Activated CD4-positive, CD25-positive, alpha-beta regulatory T cell treated with anti-CD3 and anti-CD28 coated beads, Interleukin-2, amount 50 U/mL, for 24 hours (primary cell): ENCODE results near the gene PGBD5.

Experiments used
- ATAC-seq, 2 donors: fragments of 150-1000 bp; cut with Tn5 transposase; one replicate each; pipeline ENCODE4 v1.10.0; 2021; ENCODE audit warnings: mild to moderate bottlenecking in 1 of 2, moderate library complexity in 1 of 2

The PGBD5 gene

GRCh38 chr1:230321741-230322420, 104.3 kb downstream of the PGBD5 start:
- no peak for ATAC-seq

- no peak for ATAC-seq
These were observed 104.8 kb downstream of the PGBD5 start for GRCh38 chr1:230321341-230321740.

GRCh38 chr1:230320804-230321203, 105.3 kb downstream of the PGBD5 start:
- ATAC-seq: no peak

GRCh38 chr1:230319014-230319747, 107.0 kb downstream of the PGBD5 start:
- ATAC-seq: no peak

- ATAC-seq: no peak
These were observed 108.0 kb downstream of the PGBD5 start for GRCh38 chr1:230317823-230318819.

GRCh38 chr1:230316864-230317745, 109.0 kb downstream of the PGBD5 start:
- no peak for ATAC-seq

GRCh38 chr1:230315099-230315498, 111.0 kb downstream of the PGBD5 start:
- no peak for ATAC-seq

GRCh38 chr1:230314142-230314470, 112.0 kb downstream of the PGBD5 start:
- no peak for ATAC-seq

- ATAC-seq: no peak
These were observed 112.5 kb downstream of the PGBD5 start for GRCh38 chr1:230313453-230314141.

GRCh38 chr1:230312676-230313075, 113.5 kb downstream of the PGBD5 start:
- ATAC-seq: no peak

- peak; percentile 44 to 45 for ATAC-seq
These were observed 115.6 kb downstream of the PGBD5 start for GRCh38 chr1:230310381-230311163.

GRCh38 chr1:230309646-230310177, 116.4 kb downstream of the PGBD5 start:
- ATAC-seq: no peak

- no peak for ATAC-seq
These were observed 117.3 kb downstream of the PGBD5 start for GRCh38 chr1:230308821-230309220.

- no peak for ATAC-seq
These were observed 118.1 kb downstream of the PGBD5 start for GRCh38 chr1:230308039-230308438.

GRCh38 chr1:230307213-230307612, 118.9 kb downstream of the PGBD5 start:
- no peak for ATAC-seq

- ATAC-seq: peak; percentile 79 to 88
These were observed 120.0 kb downstream of the PGBD5 start for GRCh38 chr1:230306169-230306568.

GRCh38 chr1:230303822-230304221, 122.3 kb downstream of the PGBD5 start:
- ATAC-seq: peak in 1 of 2 donors; percentile 32

GRCh38 chr1:230303069-230303468, 123.1 kb downstream of the PGBD5 start:
- no peak for ATAC-seq

GRCh38 chr1:230301822-230302221, 124.3 kb downstream of the PGBD5 start:
- ATAC-seq: no peak

GRCh38 chr1:230301322-230301721, 124.8 kb downstream of the PGBD5 start:
- ATAC-seq: no peak
